ENCODE results near the gene PCCB.

GRCh38 chr3:136332776-136333175, 82.6 kb downstream of the PCCB start:
- TF ChIP-seq CTCF (conservative IDR thresholded peaks at IDR 0.05) = no peak
- TF ChIP-seq EZH2 (IDR thresholded peaks at IDR 0.05; ENCODE audit: low read depth) = no peak

Measured in PC-9 (cell line).